GM21619 (cell line): ENCODE measurements around the gene TMEM236.

Source experiments
- ATAC-seq: cut with Tn5 transposase; IDR thresholded peaks from one replicate; pipeline ENCODE4 v1.9.1; 2021; ENCODE audit not compliant: unreplicated experiment

TMEM236 gene

DNA sequence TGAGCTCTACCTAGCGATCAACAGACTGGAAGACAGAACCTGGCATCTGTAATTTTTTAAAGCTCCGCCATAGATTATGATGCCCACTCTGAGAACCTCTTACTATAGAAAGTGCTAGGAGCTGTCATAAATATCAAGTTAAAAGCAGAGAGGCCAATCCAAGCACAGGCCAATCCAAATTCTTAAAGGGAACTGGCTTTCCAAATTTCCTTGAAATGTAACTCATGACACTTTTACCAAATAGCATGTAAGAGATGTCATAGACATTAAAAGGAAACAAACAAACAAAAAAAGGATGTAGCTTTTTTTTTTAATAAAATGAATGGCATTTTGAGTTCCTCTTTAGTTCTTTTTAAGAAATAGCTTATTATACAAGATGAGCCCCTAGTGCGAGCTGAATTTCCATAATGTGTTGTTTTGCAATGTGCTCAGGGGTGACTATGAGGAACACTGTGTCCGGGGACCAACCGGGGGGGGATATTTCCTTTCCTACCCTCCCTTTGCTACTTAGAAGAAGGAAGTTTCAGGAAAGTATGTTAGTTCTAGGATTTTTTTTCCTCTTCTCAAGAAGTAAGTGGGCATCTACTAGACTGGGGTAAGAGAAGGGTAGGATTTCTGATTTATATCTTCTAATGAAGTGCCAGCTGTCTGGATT, 33.4 kb downstream of the TMEM236 start:
- no peak for ATAC-seq

DNA sequence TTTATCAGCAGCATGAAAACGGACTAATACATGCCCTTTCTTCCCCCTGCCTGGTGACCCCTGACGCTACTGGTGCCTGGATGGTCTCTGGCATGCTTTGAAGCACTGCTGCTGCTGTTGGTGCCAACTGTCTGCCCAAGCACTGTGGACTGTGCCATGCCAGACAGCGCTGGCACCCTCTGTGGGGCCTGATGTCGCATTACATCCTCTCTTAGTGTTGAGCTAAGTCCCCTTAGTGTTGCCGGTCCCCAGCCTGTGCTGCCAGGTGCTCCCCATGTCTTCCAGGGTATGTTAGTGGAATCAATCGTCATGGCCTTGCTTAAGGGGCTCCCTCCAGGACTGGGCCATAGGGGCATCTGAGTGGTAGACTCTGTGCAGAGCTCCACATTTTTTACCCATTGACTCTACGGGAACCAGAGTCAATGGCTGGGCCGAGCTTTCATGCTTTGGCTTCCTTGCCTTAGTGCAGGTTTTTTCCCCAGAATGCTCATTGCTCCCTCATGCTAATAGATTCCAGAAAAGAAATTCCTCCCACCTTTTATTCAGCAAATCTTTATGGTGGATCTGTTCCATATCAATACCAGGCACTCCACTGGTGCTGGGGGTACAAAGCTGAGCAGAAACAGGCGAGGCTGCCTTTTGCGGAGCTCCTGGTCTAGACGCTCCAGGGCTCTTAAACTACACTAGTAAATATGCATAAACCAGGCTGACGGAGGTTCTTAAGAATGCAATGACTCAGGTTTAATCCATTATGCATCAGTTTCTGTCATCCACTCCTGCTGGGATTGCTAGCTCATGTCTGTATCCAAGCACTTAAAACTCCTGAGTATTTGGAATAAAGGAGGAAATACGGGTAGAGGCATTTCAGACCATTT, 35.3 kb downstream of the TMEM236 start:
- ATAC-seq = no peak

DNA sequence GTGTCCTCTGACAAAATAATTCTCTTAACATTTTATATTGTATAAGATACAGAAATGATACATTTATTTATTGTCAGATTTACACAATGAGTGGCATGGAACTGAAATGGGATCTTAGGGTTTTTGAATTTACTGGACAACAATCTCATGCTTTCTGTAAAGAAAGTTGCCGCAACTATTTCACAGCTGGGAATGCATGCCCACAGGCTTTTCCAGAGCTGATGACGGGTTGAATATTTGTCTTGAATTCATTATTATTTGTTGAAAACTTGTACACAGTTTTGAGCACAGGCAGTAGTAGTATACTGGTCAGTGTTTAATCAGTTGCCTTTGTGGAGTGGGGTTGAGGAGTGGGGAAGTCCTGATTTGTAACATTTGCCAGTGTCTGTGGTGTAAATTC, 36.6 kb downstream of the TMEM236 start:
- ATAC-seq = no peak

DNA sequence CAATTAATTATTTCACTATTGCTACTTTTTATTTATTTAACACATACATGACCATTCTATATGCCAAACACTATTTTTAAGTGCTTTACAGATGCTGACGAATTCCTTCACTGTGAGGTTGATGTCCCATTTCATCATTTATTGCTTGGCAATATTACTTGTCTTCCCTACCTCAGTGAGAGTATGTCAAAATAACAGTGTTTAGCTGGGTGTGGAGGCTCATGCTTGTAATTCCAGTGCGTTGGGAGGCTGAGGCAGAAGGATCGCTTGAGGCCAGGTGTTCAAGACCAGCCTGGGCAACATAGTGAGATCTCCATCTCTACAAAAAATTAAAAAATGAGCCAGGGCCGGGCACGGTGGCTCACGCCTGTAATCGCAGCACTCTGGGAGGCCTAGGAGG, 37.4 kb downstream of the TMEM236 start:
- no peak for ATAC-seq

- no peak for ATAC-seq
These were observed 38.6 kb downstream of the TMEM236 start for GRCh38 chr10:17790651-17791050.

DNA sequence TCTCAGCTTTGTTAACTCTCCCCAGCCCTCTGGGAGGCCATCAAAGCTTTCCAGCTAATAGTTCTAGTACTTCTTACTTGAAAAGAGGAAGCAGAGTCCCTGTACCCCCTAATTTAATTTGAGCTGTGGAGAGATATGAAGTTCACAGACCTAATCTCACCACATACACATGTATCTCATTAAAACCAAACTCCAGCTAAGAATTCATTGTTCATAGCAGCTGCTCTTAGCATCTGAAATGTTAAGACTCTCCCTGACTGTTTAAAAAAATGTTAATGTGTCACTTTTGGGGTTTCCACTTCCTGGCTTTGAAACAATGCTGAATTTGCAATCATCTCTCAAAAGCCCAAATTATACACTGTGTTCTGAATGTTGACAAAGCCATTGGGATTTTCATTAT, 41.0 kb downstream of the TMEM236 start:
- no peak for ATAC-seq

DNA sequence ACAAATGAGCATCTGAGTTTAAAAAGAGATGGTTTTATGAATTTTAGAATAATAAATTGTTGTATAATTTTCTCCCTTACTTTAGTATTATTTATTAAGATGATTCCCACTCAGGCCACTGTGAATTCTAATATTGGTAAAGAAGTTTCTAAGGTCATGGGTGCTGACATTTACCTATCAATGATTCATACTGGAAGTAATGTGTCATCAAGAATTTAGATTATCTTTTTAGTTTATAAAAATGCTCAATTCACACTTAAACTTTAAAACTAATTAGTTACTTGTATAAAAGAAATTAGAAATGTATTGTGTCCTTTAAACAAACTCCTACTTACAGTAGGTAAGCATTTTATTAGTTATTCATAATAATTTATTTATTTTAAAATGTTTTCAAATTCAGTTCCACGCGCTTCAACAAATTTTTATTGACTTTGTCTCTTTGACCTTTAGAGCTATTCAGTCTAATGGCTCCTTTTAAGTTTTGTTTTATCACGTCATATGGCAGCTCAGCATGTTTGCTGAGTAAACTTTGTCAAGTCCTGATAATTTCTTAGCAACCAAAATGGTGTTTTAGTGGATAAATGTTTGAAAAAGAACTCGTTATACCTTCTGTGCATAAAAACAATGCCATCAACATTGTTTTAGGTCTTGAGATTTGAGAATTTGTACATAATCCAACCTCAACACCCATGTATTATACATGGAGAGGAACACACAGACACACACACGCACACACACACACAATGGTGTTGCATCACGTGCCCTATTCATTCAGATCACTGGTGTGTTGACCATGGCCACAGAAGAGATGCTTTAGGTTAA, 42.0 kb downstream of the TMEM236 start:
- ATAC-seq = no peak

- no peak for ATAC-seq
These were observed 43.1 kb downstream of the TMEM236 start for GRCh38 chr10:17795083-17795482.

- no peak for ATAC-seq
These were observed 44.0 kb downstream of the TMEM236 start for GRCh38 chr10:17795813-17796594.

DNA sequence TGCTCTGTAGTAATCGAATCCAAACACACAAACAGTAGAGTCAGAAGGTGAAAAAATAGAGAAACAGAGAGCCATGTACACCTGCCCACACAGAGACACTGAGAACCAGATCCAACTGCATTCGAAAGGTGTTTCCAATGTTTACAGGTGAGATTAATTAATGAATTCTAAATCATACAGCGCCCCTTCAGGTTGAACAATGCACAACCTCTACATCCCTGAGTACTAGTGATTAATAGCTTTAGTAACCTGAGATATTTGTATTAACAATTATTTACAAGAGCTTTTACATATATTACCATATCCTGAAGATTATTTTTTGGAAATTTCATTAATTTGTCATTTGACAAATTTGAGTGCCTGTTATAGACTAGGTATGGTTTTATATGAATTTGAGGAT, 49.5 kb downstream of the TMEM236 start:
- ATAC-seq = no peak

- ATAC-seq = no peak
These were observed 50.3 kb downstream of the TMEM236 start for GRCh38 chr10:17802350-17802749.

GRCh38 chr10:17802976-17803375, 51.0 kb downstream of the TMEM236 start:
- no peak for ATAC-seq

GRCh38 chr10:17805330-17805729, 53.3 kb downstream of the TMEM236 start:
- ATAC-seq = no peak

DNA sequence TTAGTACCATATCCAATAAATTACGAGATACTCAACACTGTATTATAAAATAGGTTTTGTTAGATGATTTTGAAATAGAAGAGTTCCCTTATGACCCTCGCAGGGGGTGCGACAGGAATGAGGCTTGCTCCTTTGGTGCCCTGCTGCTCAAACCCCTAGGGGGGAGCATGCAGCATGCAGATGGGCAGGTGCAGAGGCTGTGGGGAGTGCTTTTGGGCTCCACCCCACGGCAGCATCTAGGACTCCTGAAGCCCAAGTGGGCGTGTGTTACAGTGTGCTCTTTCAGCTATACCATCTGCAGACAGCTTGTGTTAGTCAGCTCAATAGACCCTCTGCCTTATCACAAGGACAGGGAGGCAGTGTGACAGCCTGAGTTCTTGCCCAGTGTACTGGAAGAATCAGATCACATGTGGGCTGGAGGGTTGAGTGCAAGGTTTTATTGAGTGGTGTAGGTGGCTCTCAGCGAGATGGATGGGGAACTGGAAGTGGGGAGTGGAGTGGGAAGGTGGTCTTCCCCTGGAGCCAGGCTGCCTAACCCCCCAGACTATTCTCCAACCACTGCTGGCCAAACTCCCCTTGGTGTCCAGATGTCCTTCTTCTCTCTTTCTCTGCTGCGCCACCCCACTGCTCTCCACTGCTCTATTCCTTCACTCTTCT, 54.0 kb downstream of the TMEM236 start:
- peak; percentile 86 for ATAC-seq

DNA sequence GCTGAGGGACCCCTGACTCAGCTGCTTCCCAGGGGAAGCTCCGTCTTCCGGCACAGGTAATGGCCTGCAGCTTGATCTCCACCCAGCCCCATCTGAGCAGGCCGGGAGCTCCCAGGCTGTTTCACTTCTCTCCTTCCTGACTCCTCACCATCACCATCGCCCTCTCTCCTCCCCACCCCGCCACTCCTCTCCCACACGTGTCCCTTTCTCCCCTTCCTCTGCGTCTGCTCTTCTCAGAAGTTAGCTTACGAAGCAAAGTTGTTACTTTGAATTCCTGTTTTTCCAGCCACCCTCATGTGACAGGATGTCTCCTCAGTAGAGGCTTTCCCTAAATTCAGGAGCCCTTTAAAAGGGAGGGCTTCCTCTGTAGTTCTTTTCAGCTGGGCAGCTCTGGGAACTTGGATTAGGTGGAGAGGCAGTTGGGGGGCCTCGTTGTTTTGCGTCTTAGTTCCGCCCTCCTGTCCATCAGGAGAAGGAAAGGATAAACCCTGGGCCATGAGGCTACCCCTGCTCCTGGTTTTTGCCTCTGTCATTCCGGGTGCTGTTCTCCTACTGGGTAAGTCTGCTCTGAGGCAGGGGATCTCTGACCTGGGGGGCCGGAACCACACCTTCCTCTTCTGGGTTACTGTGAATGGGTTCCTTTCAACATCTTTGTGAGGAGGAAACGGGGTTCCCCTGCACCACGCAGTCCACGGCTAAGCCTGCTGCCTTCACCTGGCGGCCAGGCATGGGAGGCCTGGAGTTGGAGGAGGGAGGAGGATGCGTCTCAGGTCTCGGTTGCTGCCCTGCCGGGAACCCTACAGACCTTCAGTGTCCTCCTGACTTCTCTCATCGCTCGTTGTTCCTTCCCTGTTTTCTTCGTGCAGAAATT, 57.2 kb downstream of the TMEM236 start, which contains the start of gene MRC1:
Gene MRC1 (plus strand): TSS at position 378 of the 871 bp plus-strand sequence. CDS start 118 bp downstream, at position 496.
- ATAC-seq = no peak

DNA sequence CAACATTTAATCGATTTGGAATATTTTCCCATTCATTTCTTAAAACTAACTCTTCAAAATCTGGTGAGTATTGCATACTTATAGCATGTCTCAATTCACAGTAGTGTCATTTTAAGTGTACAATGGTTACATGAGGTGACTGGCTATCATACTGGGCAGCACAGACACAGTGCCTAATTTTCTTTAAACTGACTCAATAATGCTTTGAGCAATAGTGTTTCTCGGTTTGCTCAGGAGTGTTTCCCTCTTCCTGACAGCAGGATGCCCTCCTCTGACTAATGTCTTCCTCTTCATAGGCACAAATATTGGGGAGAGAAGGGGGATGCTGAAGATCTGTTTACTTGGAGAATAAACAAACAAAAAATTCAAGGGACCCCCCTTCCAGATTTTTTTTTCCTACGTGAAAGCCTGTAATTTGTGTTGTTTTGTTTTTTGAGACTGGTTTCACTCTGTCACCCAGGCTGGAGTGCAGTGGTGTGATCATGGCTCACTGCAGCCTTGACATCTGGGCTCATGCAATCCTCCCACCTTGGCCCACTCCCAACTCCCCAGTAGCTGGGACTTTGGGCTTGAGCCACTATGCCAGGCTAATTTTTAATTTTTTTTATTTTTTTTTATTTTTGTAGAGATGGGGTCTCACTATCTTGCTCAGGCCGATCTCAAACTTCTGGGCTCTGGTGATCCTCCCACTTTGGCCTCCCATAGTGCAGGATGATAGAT, 59.3 kb downstream of the TMEM236 start:
- no peak for ATAC-seq

- ATAC-seq = no peak
These were observed 63.0 kb downstream of the TMEM236 start for GRCh38 chr10:17814973-17815372.

GRCh38 chr10:17816199-17816598, 64.2 kb downstream of the TMEM236 start:
- no peak for ATAC-seq

DNA sequence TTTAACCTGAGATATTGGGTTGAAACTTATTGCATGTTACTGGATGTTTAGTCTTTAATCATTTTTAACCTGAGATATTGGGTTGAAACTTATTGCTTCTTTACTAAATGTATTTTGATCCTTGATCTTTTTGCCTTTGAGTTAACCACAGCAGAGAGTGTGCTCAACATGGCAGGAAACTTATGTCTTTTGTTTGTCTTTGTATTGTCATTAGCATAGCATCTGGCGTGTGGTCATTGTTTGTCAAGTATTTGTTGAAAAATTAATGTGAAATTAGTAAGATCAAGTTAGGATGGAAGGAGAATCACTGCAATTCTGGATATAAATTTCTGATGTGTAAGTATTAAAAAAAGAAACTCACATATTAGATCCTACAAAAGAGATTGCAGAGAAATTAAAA, 65.3 kb downstream of the TMEM236 start:
- no peak for ATAC-seq
